Stomach (tissue), 4 donors: ENCODE measurements around the gene KANK3.
"Not testable (repeated sequence)": the region's sequence is repeated elsewhere in the genome, so short reads cannot be mapped to it uniquely, and the experiment has no call there.

Source experiments
- CTCF ChIP-seq, 7 experiments: fragments of 450-650 bp in 4 of 7; fragments of 200-600 bp in 3 of 7; sonication (generic) in 3 of 7; IDR thresholded peaks; one replicate each; pipeline ENCODE4 v1.5.1; 2016 to 2019; ENCODE audit warnings: antibody characterized with exemption in 7 of 7, control low read depth in 2 of 7, mild to moderate bottlenecking in 1 of 7
- POLR2A ChIP-seq, 4 donors: fragments of 450-650 bp; IDR thresholded peaks; one replicate each; pipeline ENCODE4 v1.6.1; 2016; ENCODE audit warnings: antibody characterized with exemption in 4 of 4, control low read depth in 2 of 4, mild to moderate bottlenecking in 1 of 4, moderate library complexity in 1 of 4

- not testable (repeated sequence) for TF ChIP-seq CTCF, POLR2A (IDR thresholded peaks at IDR 0.05)
Measured at GRCh38 chr19:8349629-8350372, 6.7 kb upstream of the KANK3 start.
